HL-60/S4 treated with retinoic acid at 250 ng/mL for 4 days and 3 days (cell line): ENCODE results near the gene SUCLG2.
"Not testable (repeated sequence)": the region's sequence is repeated elsewhere in the genome, so short reads cannot be mapped to it uniquely, and the experiment has no call there.

Source experiments
- in situ Hi-C: fragments of 300-500 bp; cut with MboI; formaldehyde crosslinking; loops from 2 replicates; pipeline ENCODE4 v1.7.0; 2022; ENCODE audit warnings: low sequenced_read_pairs

SUCLG2 gene

GRCh38 chr3:67561667-67562394, 92.6 kb downstream of the SUCLG2 start:
- in situ Hi-C loops, result no loop called here

DNA sequence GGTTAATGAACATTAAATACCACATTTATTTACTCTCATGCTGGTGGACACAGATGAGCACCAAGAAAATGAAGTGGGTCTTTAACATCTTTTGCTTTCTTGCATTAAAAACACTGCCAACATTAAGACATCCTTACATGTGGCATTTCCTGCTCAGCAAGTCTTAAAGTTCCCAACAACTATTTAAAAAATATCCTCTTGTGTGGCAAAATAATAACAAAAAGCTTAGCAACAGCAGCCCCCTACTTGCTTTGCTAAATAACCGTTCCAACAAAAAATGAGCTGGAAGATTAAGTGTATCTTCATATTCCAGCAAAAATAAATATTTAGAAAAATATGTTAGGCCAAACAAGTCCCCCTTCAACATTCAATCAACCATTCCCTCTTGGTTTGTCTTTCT, 93.1 kb downstream of the SUCLG2 start:
- in situ Hi-C loops, result no loop called here

DNA sequence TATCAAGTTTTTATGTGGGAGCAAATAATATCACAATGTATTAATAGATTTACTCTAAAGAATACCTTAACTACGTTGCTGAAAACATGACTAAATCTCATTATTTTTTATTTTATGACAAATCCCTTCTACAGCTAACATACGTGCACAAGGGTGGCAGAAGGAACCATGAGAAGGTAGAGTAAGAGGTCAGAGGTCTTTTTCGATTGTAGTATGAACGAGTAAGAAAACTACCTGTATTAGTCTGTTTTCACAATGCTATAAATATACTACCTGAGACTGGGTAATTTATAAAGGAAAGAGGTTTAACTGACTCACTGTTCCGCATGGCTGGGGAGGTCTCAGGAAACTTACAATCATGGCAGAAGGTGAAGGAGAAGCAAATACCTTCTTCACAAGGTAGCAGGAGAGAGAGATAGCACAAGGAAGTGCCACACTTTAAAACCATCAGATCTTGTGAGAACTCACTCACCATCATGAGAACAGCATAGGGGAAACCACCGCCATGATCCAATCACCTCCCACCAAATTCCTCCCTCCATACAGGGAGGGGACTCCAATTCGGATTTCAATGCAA, 95.3 kb downstream of the SUCLG2 start:
- in situ Hi-C loops, result no loop called here

DNA sequence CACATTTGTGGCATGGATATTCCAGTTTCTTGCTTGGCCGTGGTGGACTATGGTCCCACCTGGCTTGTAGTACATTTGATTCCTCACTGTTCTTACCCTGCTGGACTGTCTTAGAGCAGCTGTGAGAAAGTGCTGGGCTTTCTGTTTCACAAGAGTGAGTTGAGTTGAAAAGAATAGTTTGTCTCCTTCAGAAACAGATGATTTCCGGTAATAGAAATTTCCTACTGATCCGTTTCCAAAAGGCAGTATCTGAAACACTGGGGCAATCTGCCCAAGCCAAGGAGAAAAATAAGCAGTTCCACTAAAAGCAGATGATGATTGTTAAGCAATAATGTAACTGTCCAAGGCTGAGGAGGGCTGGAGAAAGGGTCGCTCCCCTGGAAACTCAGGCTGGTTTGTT, 96.0 kb downstream of the SUCLG2 start:
- in situ Hi-C loops, result no loop called here

GRCh38 chr3:67557848-67558355, 96.5 kb downstream of the SUCLG2 start:
- in situ Hi-C loops, result no loop called here

- in situ Hi-C loops, result no loop called here
Observed at GRCh38 chr3:67551361-67552016, 102.9 kb downstream of the SUCLG2 start.

DNA sequence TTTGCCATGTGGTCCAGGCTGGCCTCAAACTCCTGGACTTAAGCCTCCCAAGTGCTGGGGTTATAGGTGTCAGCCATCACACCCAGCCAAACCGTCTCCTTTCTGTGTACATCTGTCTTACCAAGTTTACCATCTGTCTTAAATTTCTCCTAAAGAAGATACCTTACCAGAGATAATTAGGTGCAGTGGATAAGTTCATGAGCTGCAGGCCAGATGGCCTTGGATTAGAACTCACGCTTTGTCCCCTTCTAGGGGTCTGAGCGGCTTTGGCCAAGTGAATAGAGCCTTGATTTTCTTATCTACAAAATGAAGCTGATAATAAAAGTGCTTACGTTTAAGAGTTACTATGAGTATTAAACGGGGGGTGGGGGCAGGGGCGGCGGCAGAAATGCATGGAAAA, 103.9 kb downstream of the SUCLG2 start:
- in situ Hi-C loops, result no loop called here

DNA sequence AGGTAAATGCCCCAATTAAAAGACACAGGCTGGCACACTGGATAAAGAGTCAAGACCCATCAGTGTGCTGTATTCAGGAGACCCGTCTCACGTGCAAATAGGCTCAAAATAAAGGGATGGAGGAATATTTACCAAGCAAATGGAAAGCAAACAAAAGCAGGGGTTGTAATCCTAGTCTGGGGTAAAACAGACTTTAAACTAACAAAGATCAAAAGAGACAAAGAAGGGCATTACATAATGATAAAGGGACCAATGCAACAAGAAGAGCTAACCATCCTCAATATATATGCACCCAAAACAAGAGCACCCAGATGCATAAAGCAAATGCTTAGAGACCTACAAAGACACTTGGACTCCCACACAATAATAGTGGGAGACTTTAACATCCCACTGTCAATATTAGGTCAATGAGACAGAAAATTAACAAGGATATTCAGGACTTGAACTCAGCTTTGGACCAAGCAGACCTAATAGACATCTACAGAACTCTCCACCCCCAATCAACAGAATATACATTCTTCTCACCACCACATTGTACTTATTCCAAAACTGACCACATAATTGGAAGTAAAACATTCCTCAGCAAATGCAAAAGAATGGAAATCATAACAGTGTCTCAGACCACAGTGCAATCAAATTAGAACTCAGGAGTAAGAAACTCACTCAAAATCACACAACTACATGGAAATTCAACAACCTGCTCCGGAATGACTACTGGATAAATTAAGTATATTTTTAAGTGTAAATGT, 111.7 kb downstream of the SUCLG2 start:
- in situ Hi-C loops, result not testable (repeated sequence)

DNA sequence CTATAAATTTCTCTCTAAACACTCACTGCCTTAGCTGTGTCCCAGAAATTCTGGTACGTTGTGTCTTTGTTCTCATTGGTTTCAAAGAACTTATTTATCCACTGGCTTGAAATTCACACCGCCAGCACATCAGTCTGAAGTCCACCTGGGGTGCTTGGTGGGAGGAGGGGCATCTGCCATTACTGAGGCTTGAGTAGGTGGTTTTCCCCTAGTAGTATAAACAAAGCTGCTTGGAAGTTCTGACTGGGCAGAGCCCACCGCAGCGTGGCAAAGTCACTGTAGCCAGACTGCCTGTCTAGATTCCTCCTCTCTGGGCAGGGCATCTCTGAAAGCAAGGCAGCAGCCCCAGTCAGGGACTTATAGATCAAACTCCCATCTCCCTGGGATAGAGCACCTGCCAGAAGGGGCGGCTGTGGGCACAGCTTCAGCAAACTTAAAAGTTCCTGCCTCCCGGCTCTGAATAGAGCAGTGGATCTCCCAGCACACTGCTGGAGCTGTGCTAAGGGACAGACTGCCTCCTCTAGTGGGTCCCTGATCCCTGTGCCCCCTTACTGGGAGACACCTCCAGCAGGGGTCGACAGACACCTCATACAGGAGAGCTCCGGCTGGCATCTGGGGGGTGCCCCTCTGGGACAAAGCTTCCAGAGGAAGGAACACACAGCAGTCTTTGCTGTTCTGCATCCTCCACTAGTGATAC, 114.1 kb downstream of the SUCLG2 start:
- in situ Hi-C loops, result no loop called here

GRCh38 chr3:67537203-67537602, 117.2 kb downstream of the SUCLG2 start:
- in situ Hi-C loops, result not testable (repeated sequence)

GRCh38 chr3:67535006-67535405, 119.4 kb downstream of the SUCLG2 start:
- in situ Hi-C loops, result no loop called here

DNA sequence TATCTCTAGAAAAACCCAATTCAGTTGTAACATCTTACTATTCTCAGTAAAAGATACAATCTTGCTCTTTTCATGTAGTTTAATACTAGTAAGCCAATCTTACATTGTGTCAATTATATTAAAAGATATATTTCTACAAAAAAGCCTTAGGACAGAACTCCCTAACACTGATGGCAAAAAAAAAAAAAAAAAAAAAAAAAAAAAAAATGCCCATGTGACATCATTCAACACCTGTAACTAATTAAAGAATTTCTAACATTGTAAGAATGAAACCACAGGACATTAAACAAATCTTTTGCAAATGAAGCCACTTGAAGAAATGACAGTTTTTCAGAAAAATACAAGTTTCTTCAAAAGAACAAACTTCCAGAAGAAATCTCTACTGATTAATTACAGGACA, 119.8 kb downstream of the SUCLG2 start:
- in situ Hi-C loops, result no loop called here

- in situ Hi-C loops, result no loop called here
Observed at GRCh38 chr3:67531181-67532101, 123.0 kb downstream of the SUCLG2 start.

DNA sequence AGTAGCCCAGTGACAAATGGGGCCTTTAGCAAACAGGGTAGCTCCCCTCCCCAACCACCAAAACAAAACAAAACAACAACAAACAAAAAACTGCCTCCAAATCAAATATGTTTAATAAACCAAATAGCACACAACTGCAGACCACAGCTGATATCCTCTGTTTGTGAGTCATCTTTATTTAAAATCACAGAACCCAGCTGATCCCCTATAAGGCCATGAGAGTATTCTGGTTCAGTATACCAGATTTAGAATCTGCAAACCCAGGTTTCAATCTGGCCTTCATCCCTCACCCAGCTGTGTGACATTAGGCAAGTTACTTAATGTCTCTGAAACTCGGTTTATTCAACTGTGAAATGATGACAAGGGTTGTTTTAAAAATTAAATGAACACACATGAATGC, 124.5 kb downstream of the SUCLG2 start:
- in situ Hi-C loops, result no loop called here

DNA sequence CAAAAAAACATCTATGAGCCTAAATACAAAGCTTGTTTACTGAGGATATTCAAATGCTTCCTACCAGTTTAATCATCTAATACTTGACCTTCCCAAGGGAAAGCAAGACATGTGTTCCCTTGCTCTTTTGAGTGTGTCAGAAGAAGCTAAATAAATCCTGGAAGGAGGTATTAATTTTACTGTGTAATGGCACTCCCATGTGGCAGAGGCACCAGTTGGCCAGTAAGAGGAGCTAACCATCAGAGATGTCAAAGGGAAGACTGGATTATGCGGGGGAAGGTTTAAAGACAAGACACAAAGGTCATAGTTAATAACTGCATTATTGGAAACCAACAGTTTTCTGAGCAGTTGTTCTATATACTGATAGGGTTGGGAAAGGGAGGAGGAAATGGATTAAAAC, 125.1 kb downstream of the SUCLG2 start:
- in situ Hi-C loops, result no loop called here

DNA sequence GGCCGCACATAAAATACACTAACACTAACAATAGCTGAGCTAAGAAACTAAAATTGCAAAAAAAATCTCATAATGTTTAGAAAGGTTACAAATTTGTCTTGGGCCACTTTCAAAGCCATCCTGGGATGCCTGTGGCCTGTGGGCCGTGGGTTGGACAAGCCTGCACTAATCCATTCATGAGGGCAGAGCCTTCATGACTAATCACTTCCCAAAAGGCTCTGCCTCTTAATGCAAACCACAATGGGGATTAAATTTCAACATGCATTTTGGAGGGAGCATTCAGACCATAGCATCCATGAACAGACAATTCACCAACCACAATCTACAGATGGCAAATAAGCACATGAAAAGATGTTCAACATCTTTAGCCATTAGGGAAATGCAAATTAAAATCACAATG, 128.2 kb downstream of the SUCLG2 start:
- in situ Hi-C loops, result no loop called here

GRCh38 chr3:67524046-67524445, 130.4 kb downstream of the SUCLG2 start:
- in situ Hi-C loops, result no loop called here

GRCh38 chr3:67522081-67522480, 132.3 kb downstream of the SUCLG2 start:
- in situ Hi-C loops, result no loop called here

DNA sequence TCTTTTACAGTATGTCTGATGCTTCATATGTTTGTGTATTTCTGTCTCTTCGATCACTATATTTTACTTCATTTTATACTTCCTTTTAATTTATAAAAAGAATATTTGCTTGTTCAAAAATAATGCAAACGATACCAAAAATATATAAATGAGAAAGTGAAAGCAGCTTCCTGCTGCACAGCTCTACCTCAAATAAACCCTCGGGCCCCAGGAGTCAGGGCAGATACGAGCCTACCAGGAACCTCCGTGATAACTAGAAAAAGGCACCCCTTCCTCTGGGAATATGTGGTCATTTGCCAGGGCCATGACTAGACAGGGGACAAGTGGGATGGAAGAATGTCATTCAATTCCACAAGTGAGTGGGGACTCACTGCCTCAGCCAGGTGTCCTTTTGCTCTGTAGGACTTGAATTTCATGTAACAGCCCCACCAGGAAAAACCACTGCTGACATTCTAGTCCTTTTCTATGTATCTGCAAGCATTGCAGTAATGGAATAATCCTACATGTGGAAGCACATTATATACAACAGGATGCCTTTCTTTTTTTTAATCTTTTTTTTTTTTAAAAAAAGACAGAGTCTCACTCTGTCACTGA, 133.3 kb downstream of the SUCLG2 start:
- in situ Hi-C loops, result no loop called here
